C4-2B (cell line): ENCODE measurements around the gene AKNA.

Experiments
- CTCF ChIP-seq: fragments of 450-650 bp; conservative IDR thresholded peaks from 2 replicates; pipeline ENCODE4 v1.5.1; 2017; ENCODE audit warnings: mild to moderate bottlenecking
- ZFX ChIP-seq: fragments of 450-650 bp; IDR thresholded peaks from 2 replicates; pipeline ENCODE4 v1.6.1; 2017

- TF ChIP-seq CTCF, result no peak
- no peak for TF ChIP-seq ZFX
Measured at GRCh38 chr9:114382699-114383520, 4.9 kb downstream of the AKNA start.
